Hematopoietic multipotent progenitor cell treated with erythropoietin and hydrocortisone succinate and interleukin-3 and kit ligand, for 6 days (in vitro differentiated cells): ENCODE data around the gene HTR7.

ENCODE experiments used
- DNase-seq: peaks from one replicate; pipeline ENCODE4 v3.0.0-alpha.2; 2015

The HTR7 gene

DNA sequence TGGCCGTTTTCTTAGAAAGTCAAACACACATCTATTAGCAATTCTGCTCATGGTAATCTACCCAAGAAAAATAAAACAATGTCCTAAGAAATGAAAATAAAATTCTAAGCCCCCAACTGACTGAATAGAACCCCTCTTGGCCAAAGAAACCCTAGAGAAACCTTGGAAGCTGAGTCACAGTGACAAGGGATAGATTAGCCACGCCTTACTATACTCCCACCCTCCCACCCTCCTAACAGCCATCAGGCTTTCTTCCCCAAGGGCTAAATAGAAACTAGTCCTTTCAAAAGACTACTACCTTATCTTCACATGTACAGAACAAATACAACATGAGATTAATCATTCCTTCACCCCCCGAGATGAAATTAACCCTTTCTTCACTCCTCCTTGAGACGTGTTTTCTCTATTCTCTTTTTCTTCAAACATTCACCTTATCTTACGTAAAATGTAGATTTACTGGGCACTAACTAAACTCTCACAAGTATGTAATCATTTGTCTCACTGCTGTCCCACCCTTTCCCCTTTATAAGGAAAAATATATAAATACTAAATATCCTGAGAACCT lies 57.5 kb downstream of the HTR7 start:
- no peak for DNase-seq

DNA sequence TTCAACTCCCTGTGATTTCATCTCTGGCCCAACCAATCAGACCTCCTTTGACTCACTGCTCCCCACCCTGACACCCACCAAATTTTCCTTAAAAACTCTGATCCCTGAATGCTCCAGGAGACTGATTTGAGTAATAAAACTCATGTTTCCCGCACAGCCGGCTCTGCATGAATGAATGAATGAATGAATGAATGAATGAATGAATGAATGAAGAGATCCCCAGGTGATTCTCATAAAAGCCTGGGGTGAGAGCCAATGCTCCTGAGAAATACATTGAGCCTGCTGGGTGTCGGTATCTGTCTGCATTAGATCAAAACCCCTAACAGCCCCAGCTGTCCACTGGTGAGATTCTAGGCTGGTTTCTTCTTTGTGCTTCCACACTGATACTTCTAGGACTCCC lies 58.7 kb downstream of the HTR7 start:
- no peak for DNase-seq

DNA sequence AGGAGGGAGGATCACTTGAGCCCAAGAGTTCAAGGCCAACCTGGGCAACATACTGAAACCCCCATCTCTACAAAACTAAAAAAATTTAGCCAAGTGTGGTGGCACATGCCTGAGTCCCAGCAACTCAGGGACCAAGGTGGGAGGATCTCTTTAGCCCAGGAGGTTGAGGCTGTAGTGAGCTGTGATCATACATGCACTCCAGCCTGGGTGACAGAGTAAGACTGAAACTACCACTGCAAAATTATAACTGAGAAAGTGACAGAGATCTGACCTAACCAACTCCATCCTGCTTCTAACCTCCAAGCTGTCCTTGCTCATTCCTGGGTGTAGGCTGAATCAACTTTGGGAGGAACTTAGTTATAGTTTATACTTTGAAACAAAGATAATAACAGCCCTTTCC lies 59.4 kb downstream of the HTR7 start:
- no peak for DNase-seq

DNA sequence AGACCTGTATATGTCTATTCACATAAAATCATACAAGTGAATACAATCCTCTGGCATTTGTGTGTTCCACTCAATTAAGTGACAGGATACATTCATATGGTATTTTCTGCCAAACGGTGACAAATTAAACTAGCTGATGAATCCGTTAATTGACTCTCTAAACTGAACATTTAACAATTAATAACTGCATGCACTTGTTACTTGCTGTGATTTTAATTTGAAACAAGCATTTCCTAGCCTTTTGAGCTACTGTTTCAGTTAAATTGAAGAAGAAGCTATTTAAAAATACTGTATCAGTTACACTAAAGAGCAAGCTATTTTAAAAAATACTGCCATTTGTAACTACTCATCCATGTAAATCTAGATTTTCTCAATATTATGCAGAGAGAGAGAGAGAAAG lies 67.4 kb downstream of the HTR7 start:
- no peak for DNase-seq

DNA sequence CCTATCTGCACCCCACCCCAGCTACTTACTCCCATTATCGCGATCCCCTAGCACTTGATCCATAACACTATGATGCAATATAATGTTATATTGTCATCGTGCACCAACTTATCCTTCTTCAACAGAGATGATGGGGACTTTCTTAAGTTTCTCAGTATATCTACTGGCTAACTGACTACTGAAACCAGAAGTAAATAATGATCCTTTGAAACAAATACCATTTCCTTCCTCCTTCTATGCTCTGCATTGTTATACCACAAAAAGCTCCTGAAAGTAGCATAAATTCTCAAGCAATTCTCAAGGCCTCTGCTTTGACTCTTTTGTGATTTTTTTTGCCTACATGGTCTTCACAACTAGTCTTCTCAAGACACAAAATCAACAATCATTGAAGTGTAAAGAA lies 68.9 kb downstream of the HTR7 start:
- DNase-seq = no peak

DNA sequence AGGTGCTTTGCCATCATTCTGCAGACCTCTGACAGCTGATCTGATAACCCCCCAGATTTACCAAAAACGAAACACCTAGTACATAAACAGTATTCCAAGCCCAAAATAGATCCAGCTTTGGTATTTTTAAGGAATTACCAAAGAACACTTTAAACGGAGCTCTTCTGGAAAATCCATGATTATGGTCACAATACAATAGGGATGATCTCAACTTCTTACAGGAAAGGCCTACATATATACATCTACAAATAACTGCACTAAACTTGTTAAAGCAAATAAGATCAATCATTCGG lies 69.7 kb downstream of the HTR7 start:
- no peak for DNase-seq

DNA sequence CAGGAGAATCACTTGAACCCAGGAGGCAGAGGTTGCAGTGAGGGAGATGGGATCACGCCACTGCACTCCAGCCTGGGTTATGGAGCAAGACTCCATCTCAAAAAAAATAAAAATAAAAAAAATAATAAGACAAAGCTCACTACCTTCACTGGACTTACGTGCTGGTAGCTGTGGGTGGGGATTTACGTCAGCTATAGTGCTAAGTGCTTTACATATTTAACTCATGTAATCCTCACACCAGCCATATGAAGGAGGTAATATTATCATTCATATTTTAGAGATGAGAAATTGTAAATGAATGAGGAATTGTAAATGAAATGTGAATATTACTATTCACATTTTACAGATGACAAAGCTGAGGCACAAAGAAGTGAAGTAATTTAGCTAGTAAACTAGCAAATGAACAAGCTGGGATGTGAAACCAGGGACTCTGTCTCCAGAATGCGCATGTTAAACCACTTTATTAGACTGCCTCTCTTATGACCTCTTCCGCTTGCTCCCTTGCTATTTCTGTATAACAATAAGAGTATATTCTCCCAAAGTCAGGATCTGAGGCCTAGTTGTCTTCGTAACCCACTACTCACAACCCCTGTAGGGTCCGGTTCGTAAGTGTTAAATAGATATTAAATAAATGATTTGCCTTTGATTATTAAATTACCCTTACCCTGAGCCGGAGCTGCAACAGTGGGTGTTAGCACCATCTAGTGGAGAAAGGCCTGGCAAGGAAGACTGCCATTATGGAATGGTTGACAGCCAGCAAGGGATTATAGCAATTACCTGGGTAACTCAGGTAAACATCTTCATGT lies 70.2 kb downstream of the HTR7 start:
- DNase-seq = peak; percentile 54

DNA sequence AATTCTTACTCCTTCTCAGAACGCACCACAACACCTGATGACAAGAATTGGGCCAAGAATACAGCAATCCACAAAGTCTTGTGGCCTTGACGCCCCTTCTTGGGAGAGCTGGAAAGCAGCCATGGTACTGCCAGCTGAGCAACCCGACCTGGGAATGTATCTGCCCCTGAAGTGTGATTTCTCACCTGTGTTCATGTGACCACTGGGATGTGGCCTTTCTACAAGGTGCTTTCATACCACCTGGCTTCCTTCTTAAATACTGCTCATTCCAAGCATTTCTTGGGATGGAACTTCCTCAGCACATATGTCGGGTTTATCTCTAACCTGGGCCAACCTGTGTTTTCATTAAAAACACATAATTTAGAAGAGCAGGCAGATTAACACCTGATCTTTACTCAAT lies 72.1 kb downstream of the HTR7 start:
- DNase-seq = no peak

DNA sequence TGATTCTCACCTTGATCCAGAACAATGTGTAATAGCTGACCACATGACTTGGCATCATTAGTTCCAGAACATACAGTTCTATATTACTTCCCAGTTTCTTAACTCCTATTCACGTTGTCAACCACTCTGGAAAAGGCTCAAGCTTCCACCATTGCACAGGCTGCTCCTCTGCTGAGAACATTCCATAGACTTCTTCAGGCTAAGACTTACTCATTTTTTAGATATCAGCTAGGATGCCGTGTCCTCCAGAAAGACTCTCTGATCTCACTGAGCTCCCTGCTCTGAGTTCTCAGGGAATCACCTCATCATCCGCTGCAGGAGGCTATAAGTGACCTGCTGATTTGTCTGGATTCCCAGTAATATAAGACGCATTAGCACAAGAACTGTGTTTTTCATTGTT lies 73.1 kb downstream of the HTR7 start:
- no peak for DNase-seq

DNA sequence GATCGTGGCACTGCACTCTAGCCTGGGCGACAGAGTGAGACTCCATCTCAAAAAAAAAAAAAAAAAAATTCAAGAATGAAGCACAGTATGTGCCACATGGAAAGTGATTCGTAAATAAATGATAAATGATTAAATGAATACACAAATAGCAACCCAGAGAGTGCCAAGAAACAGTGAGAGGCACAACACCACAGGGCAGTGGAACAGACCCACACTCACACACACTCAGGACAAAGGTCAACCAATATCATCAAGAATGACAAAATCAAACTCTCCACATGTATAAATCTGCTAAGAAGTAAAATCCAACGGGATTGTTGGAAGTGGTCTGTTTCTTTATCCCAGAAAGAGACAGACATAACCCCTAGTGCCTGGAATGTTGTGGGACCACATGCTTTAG lies 77.4 kb downstream of the HTR7 start:
- no peak for DNase-seq

DNA sequence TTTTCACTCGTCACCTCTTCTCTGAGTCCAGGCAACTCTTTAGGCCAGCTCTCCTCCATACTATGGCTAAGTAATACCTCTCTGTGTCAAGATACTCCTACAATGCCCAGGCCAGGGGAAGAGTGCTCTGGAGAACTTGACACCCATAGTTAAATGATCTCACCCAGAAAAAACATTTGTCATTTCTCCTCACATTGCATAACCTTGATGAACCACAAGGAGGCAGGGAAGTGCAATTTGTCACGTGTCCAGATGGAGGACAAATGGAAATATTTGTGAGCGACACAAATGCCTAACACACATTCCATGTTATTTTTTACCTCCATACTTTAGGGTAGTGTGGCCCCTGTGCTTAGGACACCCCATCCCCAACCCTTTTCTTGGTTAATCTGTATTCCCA lies 78.3 kb downstream of the HTR7 start:
- peak; percentile 16 for DNase-seq

DNA sequence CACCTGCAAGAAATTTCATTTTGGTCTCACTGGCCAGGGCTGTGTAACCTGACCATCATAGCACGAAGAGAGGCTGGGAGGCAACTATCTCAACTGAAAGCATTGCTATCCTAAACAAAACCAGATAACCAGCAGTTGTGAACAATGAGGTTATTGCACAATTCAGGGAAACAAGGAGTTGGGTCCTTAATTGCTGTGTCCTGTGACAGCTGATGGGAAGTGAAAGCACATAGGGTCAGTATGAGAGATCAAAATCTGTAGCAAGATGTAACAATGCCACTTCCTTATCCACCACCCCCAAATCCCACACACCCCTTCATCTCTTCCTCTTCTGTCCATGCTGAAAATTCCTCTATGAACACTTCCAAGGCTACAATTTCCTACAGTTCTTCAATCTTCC lies 80.2 kb downstream of the HTR7 start:
- no peak for DNase-seq

DNA sequence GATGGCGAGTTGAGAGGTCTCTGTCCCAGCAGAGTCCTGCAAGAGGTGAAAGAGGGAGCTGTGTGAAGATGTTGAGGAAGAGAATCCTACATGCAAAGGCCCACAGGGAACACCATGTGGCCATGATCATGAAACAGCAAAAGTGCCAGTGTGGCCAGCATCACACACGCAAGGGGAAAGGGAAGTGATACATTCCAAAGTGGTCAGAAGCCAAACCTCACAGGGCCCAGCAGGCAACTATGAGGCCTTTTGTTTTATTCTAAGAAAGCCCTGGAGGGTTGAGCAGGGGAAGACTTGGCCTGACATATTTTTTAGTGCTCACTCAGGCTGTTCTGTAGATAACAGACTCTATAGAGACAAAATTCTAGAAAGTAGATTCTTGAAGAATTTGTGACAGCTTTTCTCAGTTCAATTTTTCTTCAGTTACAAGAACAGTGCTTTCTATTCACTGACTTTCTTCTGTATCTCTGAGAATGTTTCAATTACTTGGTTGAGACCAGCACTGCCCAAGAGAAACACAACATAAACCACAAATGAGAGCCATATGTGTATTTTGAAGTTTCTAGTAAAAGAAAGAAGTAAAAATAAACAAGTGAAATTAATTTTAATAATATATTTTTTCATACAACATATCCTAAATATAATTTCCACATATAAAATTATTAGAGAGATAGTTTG lies 82.3 kb downstream of the HTR7 start:
- peak; percentile 4 for DNase-seq

DNA sequence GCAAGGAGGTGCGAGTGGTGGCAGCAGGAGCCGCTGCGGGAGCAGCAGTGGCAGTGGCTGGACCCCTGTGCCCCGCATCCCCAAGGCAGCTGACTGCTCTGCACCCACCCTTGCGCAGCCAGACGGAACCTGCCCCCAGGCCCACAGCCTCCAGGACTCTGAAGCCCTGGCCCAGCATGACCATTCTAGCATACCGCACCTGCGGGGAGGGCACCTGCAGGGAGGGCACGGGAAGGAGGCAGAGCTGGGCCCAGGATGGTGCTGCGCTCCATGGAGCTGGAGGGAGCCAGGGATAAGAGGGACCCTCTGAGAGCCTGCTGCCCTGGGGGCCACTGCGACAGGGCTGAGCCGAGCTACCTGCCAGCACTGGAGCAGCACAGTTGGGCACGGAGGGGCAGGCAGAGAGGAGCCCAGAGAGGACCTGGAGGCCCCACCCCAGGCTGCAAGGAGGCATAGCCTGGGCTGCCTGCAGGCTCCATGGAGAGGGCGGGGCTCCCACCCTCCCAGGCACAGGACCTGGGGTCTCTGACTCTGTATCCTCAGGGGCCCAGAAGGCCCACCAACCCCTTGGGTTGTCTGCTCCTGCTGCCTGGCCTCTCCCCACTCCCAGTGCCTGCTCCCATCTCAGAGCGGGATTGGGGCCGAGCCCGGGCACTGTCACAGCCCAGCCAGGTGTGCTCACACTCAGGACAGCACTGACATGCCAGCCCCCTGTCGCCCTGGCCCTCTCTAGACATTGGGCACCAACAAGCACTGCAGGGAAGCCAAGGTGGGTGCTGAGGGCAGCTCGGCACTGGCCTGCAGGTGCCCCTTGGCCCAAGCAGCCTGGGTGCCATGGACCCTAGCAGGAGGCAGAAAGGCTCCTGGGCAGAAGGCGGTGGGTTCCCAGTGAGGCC lies 87.6 kb downstream of the HTR7 start:
- DNase-seq = no peak

DNA sequence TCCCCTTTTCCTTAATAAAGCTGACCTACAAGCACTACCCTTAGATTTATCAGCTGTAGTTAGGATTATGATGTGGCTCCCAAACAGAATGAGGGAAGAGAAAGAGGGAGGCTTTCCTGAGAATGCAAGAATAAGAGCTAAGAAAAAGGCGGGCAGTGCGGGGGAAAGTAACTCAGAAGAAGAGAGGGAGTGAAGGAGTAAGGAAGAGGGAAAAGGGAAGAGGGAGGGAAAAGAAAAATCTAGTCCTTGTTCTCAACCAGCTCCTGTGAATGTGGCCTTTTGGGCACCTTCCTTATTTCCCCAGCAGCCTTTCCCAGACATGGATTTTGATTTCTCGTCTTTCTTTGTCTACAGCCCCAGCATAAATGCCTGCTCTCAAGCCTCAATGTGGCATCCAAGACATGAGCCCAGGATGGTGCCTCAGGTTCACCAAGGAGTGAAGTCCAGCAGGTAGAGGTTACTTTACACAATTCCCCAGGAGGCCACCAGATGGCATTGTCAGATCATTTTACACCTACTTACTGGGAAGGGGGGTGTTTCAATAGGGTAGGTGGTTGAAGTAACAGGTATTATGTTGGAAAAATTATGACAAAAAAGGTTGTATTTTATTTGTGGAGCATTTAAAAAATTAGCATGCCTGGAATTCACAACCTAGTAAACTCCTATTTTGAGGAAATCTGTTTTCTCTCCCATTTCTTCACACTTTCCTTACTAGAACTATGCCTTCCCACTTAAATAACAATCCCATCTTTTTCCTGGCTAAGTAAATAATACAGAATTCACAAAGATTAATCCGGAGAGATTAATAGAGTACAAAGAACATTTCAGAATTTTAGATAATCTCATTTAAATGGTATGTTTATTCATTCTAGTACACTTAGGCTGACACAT lies 106.5 kb downstream of the HTR7 start:
- DNase-seq = peak; percentile 57

DNA sequence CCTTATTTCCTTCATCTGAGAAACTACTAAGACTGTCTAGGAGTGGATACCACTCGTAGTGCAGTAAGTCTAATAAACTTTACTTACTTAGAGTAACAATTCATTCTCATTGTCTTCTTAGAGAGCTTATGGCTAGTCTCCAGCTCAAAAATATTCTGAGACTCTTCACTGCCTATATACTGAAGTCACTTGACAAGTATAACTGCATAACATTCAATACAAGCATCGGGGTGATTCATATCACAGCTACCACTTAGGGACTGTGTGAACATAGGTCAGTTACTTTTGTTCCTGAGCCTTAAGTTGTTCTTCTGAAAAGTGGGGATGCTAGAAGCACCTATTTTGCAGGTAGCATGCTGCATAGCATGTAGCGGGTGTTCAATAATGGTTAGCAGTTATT lies 111.0 kb downstream of the HTR7 start:
- DNase-seq = no peak

DNA sequence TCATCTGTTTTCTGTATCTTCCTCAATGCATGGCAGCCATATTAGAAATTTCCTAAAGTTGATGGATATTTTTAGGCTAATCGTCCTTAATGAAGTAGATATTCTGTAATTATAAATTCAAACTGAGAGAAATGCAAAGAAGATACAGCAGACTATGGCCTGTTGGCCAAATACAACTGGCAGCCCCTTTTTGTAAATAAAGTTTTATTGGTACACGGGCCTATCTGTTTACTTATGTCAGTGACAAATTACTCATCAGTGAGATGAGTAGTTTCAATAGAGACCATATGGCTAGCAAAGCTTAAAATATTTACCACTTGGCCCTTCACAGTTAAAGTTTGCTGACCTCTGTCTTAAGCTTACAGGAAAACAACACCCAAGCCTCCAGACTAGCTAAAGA lies 112.3 kb downstream of the HTR7 start:
- DNase-seq = no peak

DNA sequence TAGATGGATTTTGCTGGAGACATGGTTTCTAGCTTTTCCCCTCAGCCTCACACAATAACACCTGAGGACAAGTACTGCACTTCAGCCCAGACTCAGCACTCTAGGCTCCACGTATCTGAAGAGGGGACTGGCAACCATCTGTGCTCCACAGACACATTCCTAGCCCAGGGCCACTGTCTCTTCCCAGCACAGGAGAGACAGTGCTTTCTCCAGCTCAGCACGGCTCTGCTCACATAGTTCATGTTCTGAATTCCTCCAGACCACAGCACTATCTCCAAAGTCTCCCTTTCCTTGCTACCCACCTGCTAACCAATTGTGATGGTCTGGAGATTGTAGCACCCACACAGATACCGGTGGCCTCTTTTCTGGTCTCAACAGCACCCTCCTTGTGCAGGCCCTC lies 114.5 kb downstream of the HTR7 start:
- no peak for DNase-seq

DNA sequence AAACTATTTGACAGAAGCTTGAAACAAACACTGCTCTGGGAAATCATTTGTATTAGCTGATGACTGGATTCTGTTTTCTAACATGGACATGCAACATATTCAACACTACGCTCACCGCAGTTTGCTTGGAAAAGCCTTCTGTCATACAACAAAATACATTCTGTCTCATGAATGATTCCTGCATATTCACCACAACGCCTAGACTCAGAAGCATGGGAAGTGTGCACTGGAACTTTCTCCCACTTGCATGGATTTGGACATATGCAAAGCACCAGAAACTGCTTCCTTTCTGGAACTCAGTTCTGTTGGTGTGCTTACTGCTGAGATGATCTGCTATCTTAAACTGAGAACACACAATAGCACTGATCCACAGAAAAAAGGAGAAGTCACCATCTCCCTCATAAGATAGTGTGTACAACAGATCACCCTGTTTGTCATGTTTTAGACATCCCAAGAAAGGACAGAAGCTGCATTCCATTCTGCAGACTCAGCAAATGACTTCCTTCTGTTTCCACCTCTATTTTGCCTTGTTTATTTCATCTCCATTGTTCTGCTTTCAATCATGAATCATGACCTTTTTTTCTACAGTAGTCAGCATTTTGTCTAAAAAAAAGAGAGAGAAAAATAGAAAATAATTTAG lies 115.8 kb downstream of the HTR7 start:
- no peak for DNase-seq

DNA sequence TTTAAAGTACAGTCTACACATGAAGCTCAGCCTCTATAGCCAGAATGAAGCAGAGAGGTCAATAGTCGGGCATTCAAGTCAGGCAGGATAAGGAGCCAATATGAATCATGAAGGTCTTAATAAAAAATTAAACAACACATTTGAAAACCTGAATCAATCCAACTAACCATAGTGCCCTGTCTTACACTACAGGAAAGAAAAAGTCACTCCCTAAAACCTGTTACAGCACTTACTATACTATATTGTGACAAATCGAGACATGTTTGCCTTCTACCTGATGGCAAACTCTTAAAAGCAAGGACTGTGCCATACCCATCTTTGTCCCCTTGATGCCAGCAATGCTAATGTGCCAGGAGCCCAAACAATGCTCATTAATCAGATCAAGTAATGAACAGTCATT lies 117.6 kb downstream of the HTR7 start:
- no peak for DNase-seq

DNA sequence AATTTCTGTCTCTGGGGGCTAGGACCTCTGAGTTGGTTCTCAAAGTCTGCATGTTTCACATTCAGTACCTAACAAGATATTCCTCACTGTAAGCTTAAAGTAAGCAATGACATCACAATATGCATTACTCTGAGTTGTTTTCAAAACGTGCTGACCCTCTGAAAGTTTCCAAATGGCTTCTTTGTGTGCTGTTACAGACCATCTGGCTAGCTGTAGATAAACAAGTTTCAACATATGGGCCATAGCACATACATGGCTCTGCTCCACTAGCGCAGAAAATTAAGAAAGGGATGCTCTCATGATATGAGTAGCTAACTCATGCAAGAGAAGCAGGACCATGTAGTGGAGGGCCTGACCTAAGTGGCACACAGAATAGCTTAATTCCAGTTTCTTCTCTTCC lies 119.0 kb downstream of the HTR7 start:
- DNase-seq = no peak

DNA sequence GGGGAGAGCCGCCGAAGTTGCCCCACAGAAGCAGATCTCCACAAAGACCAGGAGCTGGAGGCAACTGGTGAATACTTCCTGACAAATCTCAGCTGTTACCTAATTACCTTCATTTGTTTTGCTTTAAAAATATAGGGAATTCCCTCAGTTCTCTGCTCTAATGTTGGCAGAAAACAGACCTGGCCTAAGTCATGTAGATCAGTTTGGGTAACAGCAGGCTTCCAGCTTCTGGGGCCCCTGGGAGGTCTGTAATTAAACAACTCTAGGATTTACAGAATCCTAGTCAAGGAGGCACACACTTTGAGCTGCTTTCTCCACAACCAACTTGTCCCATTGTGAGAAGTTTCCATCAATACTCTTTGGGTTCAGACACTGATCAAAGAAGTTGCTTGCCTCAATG lies 123.4 kb downstream of the HTR7 start:
- no peak for DNase-seq
